ENCODE measurements around the gene ZEB1. TPM values are rescaled to one million over a fixed set of nuclear protein-coding genes. Genes with fewer than 3 reads are reported as not detected.

Gene ZEB1
- total and polyA plus RNA-seq, 12 donors = 10.6 to 125 (median 96.4) TPM

DNA sequence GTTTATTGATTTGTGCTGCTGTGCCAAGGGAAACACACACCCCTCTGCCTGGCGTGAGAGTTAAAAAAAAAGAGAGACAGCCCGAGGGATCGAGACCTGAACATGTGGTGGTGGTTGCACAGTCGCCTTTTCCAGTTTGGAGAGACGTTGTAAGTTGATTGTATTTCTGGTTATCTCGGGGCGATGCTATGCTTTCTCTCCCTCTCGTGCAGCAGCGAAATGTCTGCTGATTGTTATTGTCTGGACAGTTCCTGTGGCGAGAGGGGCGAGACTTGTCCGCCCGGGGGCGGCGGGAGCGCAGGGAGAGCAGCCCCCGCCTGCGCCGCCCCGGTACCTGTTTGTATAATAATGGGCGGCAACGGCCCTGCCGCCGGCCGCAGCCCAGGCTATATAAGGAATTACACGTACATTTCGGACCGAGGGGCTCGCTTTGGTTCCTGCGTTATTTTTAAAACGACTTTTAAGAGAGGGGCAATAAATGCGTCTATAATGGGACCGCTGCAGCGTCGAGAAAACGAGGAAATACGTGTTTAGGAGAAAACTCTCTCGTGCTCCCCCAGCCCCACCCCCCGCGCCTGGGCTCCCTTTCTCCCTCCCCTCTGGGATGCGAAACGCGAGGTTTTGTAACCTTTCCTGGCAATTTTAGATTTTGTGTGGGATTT, 1.7 kb downstream of the ZEB1 start:
- Histone ChIP-seq H3K4me3 (peak overlapping the region; percentile 84 to 96 (median 91)), H3K27ac (peak overlapping the region; percentile 89 to 99 (median 97)), H3K27me3 (peaks cover 0 to 22% (median 0%) of the 10 kb centered on the region in 7 donors), H3K4me1 (peaks cover 0 to 52% (median 37%) of the 10 kb centered on the region in 9 donors), H3K36me3 (no peaks in the 10 kb centered on the region), H3K9me3 (no peaks in the 10 kb centered on the region)
- peak; percentile 27 to 73 (median 52) for ATAC-seq
- DNase-seq = peak; percentile 57 to 64
- 0 to 1% methylated on average over 43 of the region's 43 CpGs for WGBS, 2 donors
- peak in 2 of 9 donors; percentile 9 to 29 for TF ChIP-seq CTCF (IDR thresholded peaks at IDR 0.05)
- intact Hi-C loops (cut with DNase I) = loop anchor here in 9 of 10 donors (2.0 to 10.0 kb wide), 12 partner anchors 77 to 546 kb away; partner anchors contain the start of gene ZNF438 (in 1 of the 9)

- ATAC-seq (no peak), DNase-seq (peak in 1 of 2 donors; percentile 4)
- Histone ChIP-seq H3K9me3 (no peaks in the 10 kb centered on the region), H3K4me1 (peaks cover 0 to 56% (median 45%) of the 10 kb centered on the region in 9 donors), H3K36me3 (no peaks in the 10 kb centered on the region), H3K27me3 (peaks cover 0 to 22% (median 0%) of the 10 kb centered on the region in 7 donors), H3K4me3 (peak overlapping the region; percentile 84 to 96 (median 91)), H3K27ac (peak overlapping the region; percentile 89 to 99 (median 97))
- intact Hi-C loops (cut with DNase I) = loop anchor here in 9 of 10 donors (2.0 to 10.0 kb wide), 12 partner anchors 76 to 547 kb away; partner anchors contain the start of gene ZNF438 (in 1 of the 9)
- 8 to 12% methylated on average over 10 of the region's 10 CpGs for WGBS, 2 donors
- TF ChIP-seq CTCF (IDR thresholded peaks at IDR 0.05) = no peak
Observed at GRCh38 chr10:31321396-31321941, 2.5 kb downstream of the ZEB1 start.

GRCh38 chr10:31322647-31323046, 3.6 kb downstream of the ZEB1 start:
- TF ChIP-seq CTCF (IDR thresholded peaks at IDR 0.05) = peak in 6 of 9 donors; percentile 36 to 64 (median 48)
- Histone ChIP-seq H3K27ac (peak overlapping the region in 4 of 10 donors; percentile 98 to 99 (median 98)), H3K4me1 (peaks cover 0 to 63% (median 47%) of the 10 kb centered on the region in 9 donors), H3K36me3 (no peaks in the 10 kb centered on the region), H3K27me3 (peaks cover 0 to 22% (median 0%) of the 10 kb centered on the region in 7 donors), H3K4me3 (peak overlapping the region in 6 of 10 donors; percentile 84 to 94 (median 89)), H3K9me3 (no peaks in the 10 kb centered on the region)
- 57 to 68% methylated on average over 2 of the region's 2 CpGs for WGBS, 2 donors
- intact Hi-C loops (cut with DNase I) = loop anchor here in 9 of 10 donors (5.0 to 10.0 kb wide), 11 partner anchors 75 to 548 kb away; no protein-coding TSS in a partner anchor
- no peak for DNase-seq
- no peak for ATAC-seq

- H3K27me3 ChIP-seq = no peaks in the 10 kb centered on the region
- H3K36me3 ChIP-seq = peaks cover 0 to 5% (median 0%) of the 10 kb centered on the region in 9 donors
- no peak for TF ChIP-seq CTCF (IDR thresholded peaks at IDR 0.05)
- DNase-seq = no peak
- H3K27ac ChIP-seq = peak overlapping the region in 1 of 10 donors; percentile 23
- H3K4me3 ChIP-seq = no peak overlapping the region
- intact Hi-C loops (cut with DNase I) = loop anchor here in 1 of 10 donors (10.0 kb wide), 1 partner anchor 54 kb away; no protein-coding TSS in a partner anchor
- H3K9me3 ChIP-seq = no peaks in the 10 kb centered on the region
- H3K4me1 ChIP-seq = peaks cover 0 to 68% (median 32%) of the 10 kb centered on the region in 9 donors
- peak in 2 of 8 donors; percentile 30 to 51 for ATAC-seq
Observed at GRCh38 chr10:31340343-31340742, 21.3 kb downstream of the ZEB1 start.

Data from heart right ventricle (tissue), 16 donors.